ENCODE data around the gene SATB2.

SATB2 gene

DNA sequence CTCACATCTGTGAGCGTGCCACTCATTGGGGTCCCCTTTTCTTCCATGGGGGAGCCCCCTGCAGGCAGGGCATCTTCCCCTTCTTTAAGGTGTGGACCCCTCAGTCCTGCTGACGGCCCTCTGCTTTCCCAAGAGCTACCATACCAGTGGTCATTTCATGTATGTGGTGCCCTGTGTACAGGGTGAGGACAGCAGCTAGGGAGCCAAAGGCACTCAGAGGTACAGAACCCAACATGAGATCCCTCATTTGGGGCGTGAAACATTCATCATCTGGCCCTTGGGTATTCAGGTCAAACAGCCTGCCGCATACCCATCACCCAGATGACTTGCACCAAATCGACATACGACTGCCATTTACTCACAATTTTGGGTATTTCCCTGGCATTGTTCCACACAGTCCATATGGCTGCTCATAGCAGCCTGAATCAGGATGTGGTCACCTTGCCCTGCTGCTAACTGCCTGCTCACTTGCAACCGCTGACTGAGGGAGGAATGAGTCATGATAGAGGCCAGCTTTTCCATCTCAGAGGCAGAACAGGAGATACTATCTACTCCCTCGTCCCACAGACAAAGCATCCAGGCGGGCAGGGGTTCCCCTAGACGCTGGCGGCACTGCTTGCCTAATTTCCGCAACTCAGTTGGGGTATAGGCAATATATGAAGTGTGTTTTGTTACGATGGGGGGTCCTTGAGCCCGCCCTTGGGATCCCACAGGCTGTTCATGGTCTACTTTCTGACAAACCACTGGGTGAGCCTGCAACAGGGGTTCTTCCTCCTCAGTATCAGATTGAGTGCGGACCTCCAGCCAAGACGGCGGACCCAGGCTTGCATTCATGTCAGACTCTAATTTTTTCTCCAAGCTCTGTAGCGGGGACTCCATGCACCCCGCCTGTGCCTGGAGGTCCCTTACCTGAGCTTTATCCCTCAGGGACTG is 228.6 kb downstream of the SATB2 start:
- no peak for DNase-seq

GRCh38 chr2:199223791-199224190 is 233.9 kb downstream of the SATB2 start:
- DNase-seq = no peak

GRCh38 chr2:199220920-199221319 is 236.8 kb downstream of the SATB2 start:
- no peak for DNase-seq

- DNase-seq = no peak
Observed at GRCh38 chr2:199219551-199219950, 238.2 kb downstream of the SATB2 start.

All from activated CD4-positive, CD25-positive, alpha-beta regulatory T cell (primary cell).